Lower lobe of right lung (tissue), 2 donors: ENCODE data around the gene BMI1. TPM values are rescaled to one million over a fixed set of nuclear protein-coding genes. Genes with fewer than 3 reads are reported as not detected.

Experiments
- ATAC-seq, 2 donors: fragments of 200-7000 bp; cut with Tn5 transposase; one replicate each; pipeline ENCODE4 v1.9.1; 2020 to 2022; ENCODE audit warnings: mild to moderate bottlenecking in 2 of 2, moderate library complexity in 2 of 2
- DNase-seq: peaks from one replicate; pipeline ENCODE4 v3.0.0-alpha.2; 2020
- H3K27ac ChIP-seq: fragments of 200-600 bp; one replicate; pipeline ENCODE4 v1.8.0; 2022
- H3K27me3 ChIP-seq: fragments of 200-600 bp; one replicate; pipeline ENCODE4 v1.8.0; 2022; ENCODE audit warnings: low read depth
- H3K36me3 ChIP-seq: fragments of 200-600 bp; one replicate; pipeline ENCODE4 v1.8.0; 2022; ENCODE audit warnings: mild to moderate bottlenecking
- H3K4me1 ChIP-seq: fragments of 200-600 bp; one replicate; pipeline ENCODE4 v1.8.0; 2022
- H3K4me3 ChIP-seq: fragments of 200-600 bp; one replicate; pipeline ENCODE4 v1.8.0; 2022; ENCODE audit warnings: mild to moderate bottlenecking
- H3K9me3 ChIP-seq: fragments of 200-600 bp; one replicate; pipeline ENCODE4 v1.8.0; 2022
- CTCF ChIP-seq: fragments of 200-600 bp; IDR thresholded peaks from one replicate; pipeline ENCODE4 v1.8.0; 2022; ENCODE audit warnings: antibody characterized with exemption, mild to moderate bottlenecking
- intact Hi-C: fragments of 100-400 bp; cut with DNase I; formaldehyde crosslinking; loops from one replicate; pipeline ENCODE4 v1.11.0; 2022
- total RNA-seq: library from RNA; stranded (reverse); fragmentation: NEBNext Ultra II Directional; extraction: Animal tissue kit (Norgen Biotek cat#: 25700); gene quantifications from one replicate; pipeline ENCODE4 v1.2.1, GENCODE V29; 2021
- donor health status: DM: no; HTN: yes; CAD: no; lungs with severe emphysema.

BMI1 gene
- total RNA-seq, 1 donor from 2014 or later: 48.4 TPM

GRCh38 chr10:22335173-22335933, 14.5 kb downstream of the BMI1 start:
- ATAC-seq (peak; percentile 71 to 75), DNase-seq (peak; percentile 71)
- Histone ChIP-seq H3K4me1 (peaks cover 46% of the 10 kb centered on the region), H3K4me3 (peak overlapping the region; percentile 54), H3K27ac (no peak overlapping the region), H3K9me3 (no peaks in the 10 kb centered on the region), H3K27me3 (peaks cover 65% of the 10 kb centered on the region), H3K36me3 (peaks cover 4% of the 10 kb centered on the region)
- peak; percentile 18 for TF ChIP-seq CTCF
- intact Hi-C loops: no loop called here

DNA sequence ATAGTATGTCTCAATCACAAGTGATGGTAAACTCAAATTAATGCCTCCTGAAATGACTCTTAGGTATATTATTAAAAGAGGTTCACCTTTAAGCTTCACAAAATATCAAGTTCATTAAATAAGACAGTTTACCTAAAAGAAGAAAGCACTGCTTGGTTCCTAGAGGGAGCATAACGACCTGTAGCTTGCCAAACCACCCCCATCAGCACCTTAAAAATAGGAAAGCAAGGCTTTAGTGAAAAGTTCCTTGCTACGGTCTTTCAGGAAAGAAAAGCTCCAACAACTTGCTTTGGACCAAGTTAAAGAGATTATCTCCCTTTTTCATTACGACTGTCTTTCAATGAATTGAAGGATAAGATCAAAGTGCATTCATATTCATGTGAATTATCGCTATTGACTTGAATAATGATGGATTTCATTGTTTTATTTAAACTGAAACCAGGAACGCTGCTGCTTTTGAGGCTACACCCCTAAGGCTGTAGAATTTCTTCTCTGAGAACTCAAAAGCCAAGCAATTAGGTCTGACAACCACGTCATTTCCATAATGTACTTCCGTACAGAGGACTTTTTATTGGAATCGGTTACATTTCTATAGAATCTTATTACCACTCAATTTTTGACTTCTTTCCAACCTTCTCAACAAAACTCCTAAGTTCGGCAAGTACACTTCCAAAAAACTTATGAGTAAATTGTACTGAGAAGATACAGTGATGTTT, 17.4 kb downstream of the BMI1 start:
- peaks cover 48% of the 10 kb centered on the region for H3K4me1 ChIP-seq
- intact Hi-C loops: no loop called here
- no peak overlapping the region for H3K4me3 ChIP-seq
- no peak for DNase-seq
- no peaks in the 10 kb centered on the region for H3K36me3 ChIP-seq
- H3K27ac ChIP-seq: no peak overlapping the region
- H3K27me3 ChIP-seq: peaks cover 85% of the 10 kb centered on the region
- ATAC-seq: no peak
- H3K9me3 ChIP-seq: no peaks in the 10 kb centered on the region
- TF ChIP-seq CTCF: no peak

GRCh38 chr10:22338931-22339330, 18.0 kb downstream of the BMI1 start:
- H3K4me3 ChIP-seq: no peak overlapping the region
- intact Hi-C loops: no loop called here
- TF ChIP-seq CTCF: no peak
- H3K4me1 ChIP-seq: peaks cover 44% of the 10 kb centered on the region
- H3K27ac ChIP-seq: no peak overlapping the region
- ATAC-seq (no peak), DNase-seq (no peak)
- H3K9me3 ChIP-seq: no peaks in the 10 kb centered on the region
- peaks cover 86% of the 10 kb centered on the region for H3K27me3 ChIP-seq
- no peaks in the 10 kb centered on the region for H3K36me3 ChIP-seq

DNA sequence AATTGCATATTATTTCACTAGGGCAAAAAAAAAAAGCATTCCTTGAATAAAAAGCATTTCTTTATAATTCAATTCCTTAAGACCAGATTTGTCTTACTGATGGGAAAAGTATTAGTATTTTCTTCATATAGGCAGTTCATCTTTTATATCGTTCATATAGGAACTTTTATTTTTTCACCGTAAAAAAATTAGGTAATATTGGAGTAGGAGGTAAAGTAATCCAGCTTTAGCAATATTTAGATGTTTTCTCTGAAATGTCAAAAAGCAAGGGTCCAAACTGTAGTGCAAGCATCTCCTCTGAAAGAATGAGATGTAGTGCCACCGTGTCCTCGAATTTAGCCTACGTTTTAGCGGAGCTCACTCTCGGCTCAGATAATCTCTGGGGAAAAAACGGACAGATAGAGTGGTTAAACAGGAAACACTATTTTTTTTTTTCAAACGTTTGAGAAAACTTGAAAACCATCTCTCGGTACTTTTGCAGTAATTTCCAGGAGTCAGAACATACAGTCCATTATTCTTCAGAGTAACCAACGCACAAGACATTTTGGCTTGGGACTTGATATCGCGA, 18.9 kb downstream of the BMI1 start:
- intact Hi-C loops: no loop called here
- DNase-seq: no peak
- no peaks in the 10 kb centered on the region for H3K9me3 ChIP-seq
- ATAC-seq: no peak
- H3K4me3 ChIP-seq: peak overlapping the region; percentile 83
- no peaks in the 10 kb centered on the region for H3K36me3 ChIP-seq
- TF ChIP-seq CTCF: no peak
- H3K27ac ChIP-seq: peak overlapping the region; percentile 96
- peaks cover 86% of the 10 kb centered on the region for H3K27me3 ChIP-seq
- H3K4me1 ChIP-seq: peaks cover 35% of the 10 kb centered on the region

GRCh38 chr10:22340329-22341189, 19.7 kb downstream of the BMI1 start:
- no peak for TF ChIP-seq CTCF
- peak overlapping the region; percentile 83 for H3K4me3 ChIP-seq
- intact Hi-C loops: no loop called here
- H3K36me3 ChIP-seq: no peaks in the 10 kb centered on the region
- H3K27me3 ChIP-seq: peaks cover 86% of the 10 kb centered on the region
- H3K27ac ChIP-seq: peak overlapping the region; percentile 96
- DNase-seq (peak; percentile 76), ATAC-seq (peak; percentile 88 to 89)
- peaks cover 33% of the 10 kb centered on the region for H3K4me1 ChIP-seq
- no peaks in the 10 kb centered on the region for H3K9me3 ChIP-seq
